ENCODE measurements around the gene ADGRG1.

DNA sequence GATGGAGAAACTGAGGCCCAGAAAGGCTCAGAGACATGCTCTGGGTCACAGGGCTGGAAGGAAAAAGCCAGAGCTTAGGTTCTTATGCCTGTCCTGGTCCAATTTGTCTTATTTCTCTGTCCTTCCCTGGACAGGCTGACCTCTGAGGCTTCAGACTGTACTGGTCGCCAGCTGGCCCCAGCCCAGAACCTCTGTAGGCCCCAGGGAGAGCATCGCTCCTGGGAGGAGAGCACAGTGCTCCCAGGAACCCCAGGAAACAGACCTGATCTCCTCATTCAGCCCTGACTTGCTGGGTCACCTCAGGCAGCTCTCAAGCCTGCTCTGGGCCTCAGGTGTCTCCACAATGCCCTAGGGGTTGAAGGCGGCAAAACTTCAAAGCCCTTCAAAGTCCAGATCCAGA is 71.1 kb downstream of the ADGRG1 start:
- TF ChIP-seq CTCF (IDR thresholded peaks at IDR 0.05) (no peak), ZFX (IDR thresholded peaks at IDR 0.05; ENCODE audit: borderline replicate concordance) (no peak)
